Stimulated activated CD8-positive, alpha-beta memory T cell treated with anti-CD3 and anti-CD28 coated beads, Interleukin-15, amount 100 ng/mL, for 4 hours (primary cell): ENCODE data around the gene KIAA0930.

ENCODE experiments used
- DNase-seq, 2 donors: peaks; one replicate each; pipeline ENCODE4 v3.0.0-alpha.2; 2020; ENCODE audit warnings: low read depth in 2 of 2

Gene KIAA0930

GRCh38 chr22:45237065-45237990 is 3.4 kb downstream of the KIAA0930 start:
- DNase-seq, result no peak

GRCh38 chr22:45235851-45236342 is 4.8 kb downstream of the KIAA0930 start:
- no peak for DNase-seq

- no peak for DNase-seq
These were observed 5.5 kb downstream of the KIAA0930 start for GRCh38 chr22:45235101-45235777.

- no peak for DNase-seq
These were observed 6.9 kb downstream of the KIAA0930 start for GRCh38 chr22:45233827-45234226.

GRCh38 chr22:45233386-45233785 is 7.3 kb downstream of the KIAA0930 start:
- DNase-seq, result no peak

GRCh38 chr22:45231293-45231692 is 9.4 kb downstream of the KIAA0930 start:
- DNase-seq, result no peak

- no peak for DNase-seq
These were observed 10.5 kb downstream of the KIAA0930 start for GRCh38 chr22:45230026-45230721.

- DNase-seq, result no peak
These were observed 11.5 kb downstream of the KIAA0930 start for GRCh38 chr22:45229181-45229580.

GRCh38 chr22:45228401-45228754 is 12.3 kb downstream of the KIAA0930 start:
- no peak for DNase-seq

GRCh38 chr22:45227645-45228400 is 12.9 kb downstream of the KIAA0930 start:
- DNase-seq, result no peak

GRCh38 chr22:45226503-45227186 is 14.0 kb downstream of the KIAA0930 start:
- no peak for DNase-seq

- DNase-seq, result no peak
These were observed 14.8 kb downstream of the KIAA0930 start for GRCh38 chr22:45225732-45226502.

- no peak for DNase-seq
These were observed 15.5 kb downstream of the KIAA0930 start for GRCh38 chr22:45224988-45225731.

- DNase-seq, result no peak
These were observed 16.4 kb downstream of the KIAA0930 start for GRCh38 chr22:45224331-45224730.

GRCh38 chr22:45223304-45224117 is 17.2 kb downstream of the KIAA0930 start:
- DNase-seq, result no peak

GRCh38 chr22:45221201-45221600 is 19.5 kb downstream of the KIAA0930 start:
- no peak for DNase-seq

GRCh38 chr22:45218976-45219375 is 21.7 kb downstream of the KIAA0930 start:
- DNase-seq, result no peak

GRCh38 chr22:45217806-45218205 is 22.9 kb downstream of the KIAA0930 start:
- no peak for DNase-seq

- DNase-seq, result no peak
These were observed 23.3 kb downstream of the KIAA0930 start for GRCh38 chr22:45217345-45217744.
